Measurements from ENCODE around the gene CRK. TPM values are rescaled to one million over a fixed set of nuclear protein-coding genes. Genes with fewer than 3 reads are reported as not detected.
"Not testable (repeated sequence)": the region's sequence is repeated elsewhere in the genome, so short reads cannot be mapped to it uniquely, and the experiment has no call there.

The CRK gene
- total RNA-seq, 1 experiment from 2014 or later = 88.5 TPM

- DNase-seq (ENCODE audit: low read depth) = no peak
These were observed 24.4 kb downstream of the CRK start for GRCh38 chr17:1431631-1432104.

GRCh38 chr17:1423456-1424135 is 32.4 kb downstream of the CRK start:
- DNase-seq (ENCODE audit: low read depth) = no peak

GRCh38 chr17:1422885-1423284 is 33.1 kb downstream of the CRK start:
- peak; percentile 96 for DNase-seq (ENCODE audit: low read depth)

- no peak for DNase-seq (ENCODE audit: low read depth)
These were observed 34.6 kb downstream of the CRK start for GRCh38 chr17:1421470-1421869.

- no peak for DNase-seq (ENCODE audit: low read depth)
These were observed 35.1 kb downstream of the CRK start for GRCh38 chr17:1420981-1421380.

GRCh38 chr17:1420163-1420562 is 35.9 kb downstream of the CRK start:
- DNase-seq (ENCODE audit: low read depth) = no peak

- DNase-seq (ENCODE audit: low read depth) = not testable (repeated sequence)
These were observed 37.6 kb downstream of the CRK start for GRCh38 chr17:1418476-1418875.

GRCh38 chr17:1416414-1416813 is 39.6 kb downstream of the CRK start:
- no peak for DNase-seq (ENCODE audit: low read depth)

- DNase-seq (ENCODE audit: low read depth) = no peak
These were observed 41.4 kb downstream of the CRK start for GRCh38 chr17:1414634-1415033.

DNA sequence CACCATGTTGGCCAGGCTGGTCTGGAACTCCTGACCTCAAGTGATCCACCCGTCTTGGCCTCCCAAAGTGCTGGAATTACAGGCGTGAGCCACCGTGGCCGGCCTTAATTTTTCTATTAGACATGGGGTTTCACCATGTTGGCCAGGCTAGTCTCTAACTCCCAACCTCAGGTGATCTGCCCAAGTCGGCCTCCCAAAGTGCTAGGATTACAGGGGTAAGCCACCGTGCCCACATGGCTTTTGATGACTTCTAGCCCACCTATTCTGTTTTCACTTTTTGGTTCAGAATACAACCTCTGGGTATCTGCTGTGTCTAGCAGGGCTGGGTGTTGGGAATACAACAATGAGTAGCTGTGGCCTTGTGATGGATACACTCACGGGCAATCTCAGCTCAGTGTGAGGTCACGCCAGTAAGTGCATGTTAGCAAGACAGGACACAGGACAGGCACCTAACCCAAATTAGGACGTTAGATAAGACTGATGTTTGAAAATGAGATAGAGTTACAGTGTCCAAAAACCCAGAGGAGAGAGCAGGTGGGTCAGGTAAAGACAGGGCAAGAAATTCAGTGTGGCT is 41.9 kb downstream of the CRK start:
- no peak for DNase-seq (ENCODE audit: low read depth)

DNA sequence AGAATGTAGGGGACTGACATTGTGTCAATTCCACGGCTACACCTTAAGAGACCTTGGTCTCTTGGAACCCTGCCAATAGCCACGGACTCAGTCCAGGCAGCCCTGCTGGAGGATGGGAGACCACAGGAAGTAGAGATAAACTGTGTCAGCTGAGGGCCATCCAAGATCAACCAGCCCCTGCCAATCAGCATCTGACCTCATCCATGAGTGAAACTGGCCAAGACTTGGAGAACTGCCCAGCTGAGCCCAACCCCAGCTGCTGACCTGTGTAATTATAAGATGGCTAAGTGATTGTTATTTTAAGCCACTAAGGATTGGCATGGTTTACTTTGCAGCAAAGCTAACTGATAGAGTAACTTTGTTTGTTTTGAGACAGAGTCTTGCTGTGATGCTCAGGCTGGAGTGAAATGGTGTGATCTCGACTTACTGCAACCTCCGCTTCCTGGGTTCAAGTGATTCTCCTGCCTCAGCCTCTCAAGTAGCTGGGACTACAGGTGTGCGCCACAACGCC is 42.7 kb downstream of the CRK start:
- DNase-seq (ENCODE audit: low read depth) = peak; percentile 77

GRCh38 chr17:1412185-1413110 is 43.6 kb downstream of the CRK start:
- DNase-seq (ENCODE audit: low read depth) = no peak

DNA sequence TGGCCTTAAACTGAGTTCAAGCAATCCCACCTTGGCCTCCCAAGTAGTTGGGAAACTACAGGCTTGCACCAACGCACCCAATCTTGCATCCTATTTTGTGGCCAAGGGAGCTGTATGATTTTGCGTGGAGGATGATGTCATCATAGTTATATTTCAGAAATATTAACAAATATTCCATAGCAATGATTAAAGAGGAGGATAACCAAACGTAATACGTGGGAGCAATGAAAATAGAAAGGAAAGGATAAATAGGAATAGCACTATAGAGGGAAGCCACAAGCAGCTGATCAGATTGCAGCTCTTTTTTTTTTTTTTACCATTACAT is 53.8 kb downstream of the CRK start:
- no peak for DNase-seq (ENCODE audit: low read depth)

GRCh38 chr17:1399679-1400512 is 56.1 kb downstream of the CRK start, which contains the start of gene YWHAE:
Gene YWHAE, minus strand, starts transcription at chr17:1400222. Its CDS starts 112 bp downstream, at chr17:1400110.
- DNase-seq (ENCODE audit: low read depth) = peak; percentile 96

DNA sequence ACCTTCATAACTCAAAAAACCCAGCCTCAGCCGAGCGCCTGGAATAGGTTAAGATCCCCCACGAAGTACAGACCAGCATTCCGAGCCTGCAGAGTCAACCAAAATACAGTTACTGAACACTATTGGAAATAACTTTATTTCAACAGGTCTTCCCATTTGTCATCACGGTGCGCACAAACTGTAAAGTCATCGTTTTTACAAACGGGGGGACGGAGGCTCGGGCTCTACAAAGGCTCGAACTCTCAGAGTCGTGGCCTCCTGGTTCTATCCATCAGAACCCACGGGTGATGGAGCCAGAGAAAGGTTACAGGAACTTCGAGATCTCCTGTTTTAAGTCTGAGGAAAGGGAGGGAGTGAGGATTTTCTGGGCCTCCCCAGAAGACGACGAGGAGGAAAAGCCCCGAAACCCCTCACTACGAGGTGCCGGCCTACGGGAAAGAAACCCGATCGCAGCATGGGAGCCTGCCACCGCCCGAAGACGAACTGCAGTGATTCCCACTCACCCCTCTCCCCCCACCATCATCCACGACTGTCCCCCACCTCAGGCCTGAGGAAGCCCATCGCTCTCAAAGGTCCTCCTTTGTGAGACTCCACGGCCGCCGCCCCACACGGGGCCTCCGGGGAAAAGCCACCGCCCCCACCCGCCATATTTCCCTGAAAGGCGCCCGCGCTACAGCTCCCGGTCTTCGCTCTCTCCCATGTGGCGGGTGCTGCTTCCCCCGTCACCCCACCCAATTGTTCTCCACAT is 56.9 kb downstream of the CRK start:
- DNase-seq (ENCODE audit: low read depth) = no peak

DNA sequence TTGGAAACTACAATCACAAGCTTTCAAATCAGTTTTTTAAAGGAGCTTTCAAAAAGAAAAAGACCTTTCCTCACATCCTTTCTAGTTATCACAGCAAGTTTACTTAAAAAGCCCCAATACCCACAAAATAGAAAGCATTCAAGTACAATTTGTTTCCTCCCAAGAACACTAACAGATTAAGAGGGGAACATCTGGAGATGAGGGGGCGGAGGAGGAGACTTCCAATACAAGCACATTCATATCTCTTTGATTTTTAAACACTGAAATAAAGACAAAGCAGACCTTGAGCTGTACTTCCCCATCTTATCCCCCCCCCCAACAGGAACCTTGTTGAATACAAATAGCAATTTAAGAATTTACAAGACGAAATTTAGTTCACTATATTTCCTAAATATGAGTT is 58.0 kb downstream of the CRK start:
- no peak for DNase-seq (ENCODE audit: low read depth)

DNA sequence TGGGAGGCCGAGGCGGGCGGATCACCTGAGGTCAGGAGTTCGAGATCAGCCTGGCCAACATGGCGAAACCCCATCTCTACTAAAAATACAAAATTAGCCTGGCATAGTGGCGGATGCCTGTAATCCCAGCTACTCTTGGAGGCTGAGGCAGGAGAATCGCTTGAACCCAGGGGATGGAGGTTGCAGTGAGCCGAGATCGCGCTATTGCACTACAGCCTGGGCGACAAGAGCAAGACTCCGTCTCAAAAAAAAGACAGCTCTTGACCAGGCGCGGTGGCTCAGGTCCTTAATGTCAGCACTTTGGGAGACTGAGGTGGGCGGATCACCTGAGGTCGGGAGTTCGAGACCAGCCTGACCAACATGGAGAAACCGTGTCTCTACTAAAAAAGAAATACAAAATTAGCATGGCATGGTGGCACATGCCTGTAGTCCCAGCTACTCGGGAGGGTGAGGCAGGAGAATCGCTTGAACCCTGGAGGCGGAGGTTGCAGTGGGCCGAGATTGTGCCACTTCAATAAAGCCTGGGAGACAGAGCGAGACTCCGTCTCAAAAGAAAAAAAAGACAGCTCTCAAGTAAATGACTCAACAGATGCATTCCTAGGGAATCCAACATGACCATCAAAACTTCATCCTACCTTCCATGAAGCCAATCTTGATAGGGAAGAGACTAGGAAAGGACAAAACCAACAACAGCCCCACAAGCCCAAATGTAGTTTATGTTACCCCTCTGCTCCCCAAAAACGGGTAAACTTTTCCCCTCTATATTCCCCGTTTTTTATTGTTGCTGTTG is 60.0 kb downstream of the CRK start:
- DNase-seq (ENCODE audit: low read depth) = not testable (repeated sequence)

DNA sequence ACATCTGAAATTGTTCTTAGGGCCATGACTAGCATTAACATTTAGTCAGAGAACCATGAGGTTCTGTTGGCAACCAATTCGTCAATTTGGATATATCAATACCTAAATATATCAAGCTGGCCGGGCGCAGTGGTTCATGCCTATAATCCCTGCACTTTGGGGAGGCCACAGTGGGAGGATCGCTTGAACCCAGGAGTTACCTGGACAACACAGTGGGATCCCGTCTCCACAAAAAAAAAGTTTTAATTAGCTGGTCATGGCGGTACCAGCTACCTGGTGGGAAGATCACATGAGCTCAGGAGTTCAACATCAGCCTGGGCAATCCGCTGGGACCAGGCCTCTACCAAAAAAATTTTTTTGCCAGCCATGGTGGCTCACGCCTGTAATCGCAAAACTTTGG is 64.5 kb downstream of the CRK start:
- DNase-seq (ENCODE audit: low read depth) = no peak
